Epithelial cell of esophagus (primary cell): ENCODE data around the gene TFEC.
A peak's percentile ranks its signal among the peaks of the same experiment; 100 is the strongest.

ENCODE experiments used
- DNase-seq: peaks from one replicate; pipeline ENCODE4 v3.0.0; 2010; ENCODE audit warnings: low read depth
- H3K4me3 ChIP-seq: 2 replicates; pipeline ENCODE4 v1.5.1; 2011; ENCODE audit warnings: mild to moderate bottlenecking, low read length, control low read depth
- TF ChIP-seq, protein P1 (sequence below): IDR thresholded peaks from 2 replicates; pipeline ENCODE4 v1.5.1; 2011; ENCODE audit warnings: low read depth, mild to moderate bottlenecking, low read length, control low read depth, inconsistent platforms; ENCODE audit not compliant: insufficient read depth; ENCODE audit errors: missing control alignments

TFEC gene

DNA sequence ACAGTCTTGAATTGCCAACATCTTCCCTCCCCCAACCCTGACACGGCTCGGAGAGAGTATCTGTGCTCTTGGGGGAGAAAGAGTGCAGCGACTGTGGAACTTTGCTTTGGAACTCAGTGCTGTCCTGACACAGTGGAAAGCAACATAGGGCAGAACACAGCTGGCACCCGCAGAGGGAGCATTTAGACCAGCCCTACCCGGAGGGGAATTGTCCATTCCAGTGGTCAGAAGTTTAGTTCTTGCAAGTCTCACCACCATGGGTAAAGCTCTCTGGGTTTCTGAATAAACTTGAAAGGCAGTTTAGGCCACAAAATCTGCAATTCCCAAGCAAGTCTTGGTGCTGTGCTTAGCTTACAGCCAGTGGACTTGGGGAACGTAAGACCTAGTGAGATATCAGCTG is 34.9 kb downstream of the TFEC start:
- no peak overlapping the region for H3K4me3 ChIP-seq
- DNase-seq = no peak
- TF ChIP-seq, protein P1, sequence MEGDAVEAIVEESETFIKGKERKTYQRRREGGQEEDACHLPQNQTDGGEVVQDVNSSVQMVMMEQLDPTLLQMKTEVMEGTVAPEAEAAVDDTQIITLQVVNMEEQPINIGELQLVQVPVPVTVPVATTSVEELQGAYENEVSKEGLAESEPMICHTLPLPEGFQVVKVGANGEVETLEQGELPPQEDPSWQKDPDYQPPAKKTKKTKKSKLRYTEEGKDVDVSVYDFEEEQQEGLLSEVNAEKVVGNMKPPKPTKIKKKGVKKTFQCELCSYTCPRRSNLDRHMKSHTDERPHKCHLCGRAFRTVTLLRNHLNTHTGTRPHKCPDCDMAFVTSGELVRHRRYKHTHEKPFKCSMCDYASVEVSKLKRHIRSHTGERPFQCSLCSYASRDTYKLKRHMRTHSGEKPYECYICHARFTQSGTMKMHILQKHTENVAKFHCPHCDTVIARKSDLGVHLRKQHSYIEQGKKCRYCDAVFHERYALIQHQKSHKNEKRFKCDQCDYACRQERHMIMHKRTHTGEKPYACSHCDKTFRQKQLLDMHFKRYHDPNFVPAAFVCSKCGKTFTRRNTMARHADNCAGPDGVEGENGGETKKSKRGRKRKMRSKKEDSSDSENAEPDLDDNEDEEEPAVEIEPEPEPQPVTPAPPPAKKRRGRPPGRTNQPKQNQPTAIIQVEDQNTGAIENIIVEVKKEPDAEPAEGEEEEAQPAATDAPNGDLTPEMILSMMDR = no peak

DNA sequence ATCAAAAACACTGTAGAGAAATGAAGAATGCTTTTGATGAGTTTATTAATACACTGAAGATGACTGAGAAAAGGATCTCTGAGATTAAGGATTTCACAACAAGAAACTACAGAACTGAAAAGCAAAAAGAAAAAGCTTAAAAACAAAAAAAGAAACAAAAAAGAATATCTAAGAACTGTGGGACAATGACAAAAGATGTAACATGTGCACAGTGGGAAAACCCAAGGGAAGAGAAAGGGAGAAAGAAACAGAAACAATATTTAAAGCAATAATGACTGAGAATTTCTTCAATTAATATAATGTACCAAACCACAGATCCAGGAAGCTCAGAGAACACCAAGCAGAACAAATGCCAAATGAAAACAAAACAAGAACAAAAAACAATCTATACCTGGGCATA is 42.2 kb downstream of the TFEC start:
- no peak for DNase-seq
- TF ChIP-seq, protein P1 = no peak
- no peak overlapping the region for H3K4me3 ChIP-seq

DNA sequence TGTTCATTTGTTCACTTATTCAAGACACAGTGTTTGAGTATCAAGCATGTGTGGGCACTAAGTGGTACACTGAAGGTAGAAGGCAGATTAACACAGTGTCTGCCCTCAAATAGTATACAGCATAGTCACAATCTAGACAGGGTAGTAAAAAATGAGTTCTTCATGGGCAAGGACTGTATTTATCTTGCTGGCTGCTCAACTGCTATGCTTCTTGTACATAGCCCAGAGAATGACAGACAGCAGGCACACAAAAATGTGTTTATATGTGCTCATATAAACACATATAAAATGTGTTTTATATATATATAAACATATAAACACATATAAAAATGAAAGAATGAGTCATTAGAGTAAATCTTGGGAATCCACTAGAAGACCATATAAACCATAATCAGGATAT is 43.1 kb downstream of the TFEC start:
- TF ChIP-seq, protein P1 = no peak
- no peak for DNase-seq
- no peak overlapping the region for H3K4me3 ChIP-seq

DNA sequence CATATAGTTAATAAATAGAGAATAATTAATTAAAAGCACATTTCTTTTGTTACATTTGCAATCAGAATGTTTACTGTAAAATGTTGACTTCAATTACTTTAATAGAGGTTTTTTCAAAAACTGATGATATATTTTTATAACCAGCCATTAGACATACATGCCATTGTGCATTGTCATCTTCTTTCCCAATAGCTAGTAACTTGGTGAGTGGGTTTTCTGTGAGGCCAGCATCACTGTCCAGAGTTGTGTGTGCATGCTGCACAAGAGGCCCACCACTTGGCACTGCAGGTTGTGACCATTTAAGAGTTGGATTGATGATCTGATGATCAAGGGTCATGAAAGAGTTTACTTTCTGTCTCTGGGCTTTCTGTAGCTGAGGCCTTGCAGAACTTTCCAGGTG is 46.5 kb downstream of the TFEC start:
- peak; percentile 14 for DNase-seq
- TF ChIP-seq, protein P1 = no peak

DNA sequence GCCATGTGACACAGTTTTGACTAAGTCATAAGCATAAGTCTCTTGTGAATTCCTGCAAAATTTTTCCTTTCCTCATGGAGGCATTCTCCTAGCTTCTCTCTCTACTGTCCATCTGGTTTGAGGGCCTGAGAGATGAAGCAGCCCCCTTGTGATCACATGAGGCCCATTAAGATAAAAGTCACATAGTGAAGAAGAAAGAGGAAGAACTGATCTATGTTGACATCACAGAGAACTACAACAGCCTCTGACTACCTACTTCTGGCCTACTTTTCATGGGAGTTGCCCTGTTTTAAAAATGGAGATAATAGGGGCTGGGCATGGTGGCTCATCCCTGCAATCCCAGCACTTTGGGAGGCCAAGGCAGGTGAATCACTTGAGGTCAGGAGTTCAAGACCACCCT is 50.4 kb downstream of the TFEC start:
- TF ChIP-seq, protein P1 = no peak
- no peak overlapping the region for H3K4me3 ChIP-seq
- DNase-seq = no peak

More for the DNA sequence above, 46.5 kb downstream of the TFEC start:
- no peak overlapping the region for H3K4me3 ChIP-seq

- DNase-seq = no peak
- TF ChIP-seq, protein P1 = no peak
- H3K4me3 ChIP-seq = no peak overlapping the region
Measured at GRCh38 chr7:115976651-115977050, 53.9 kb downstream of the TFEC start.

GRCh38 chr7:115975766-115976165 is 54.8 kb downstream of the TFEC start:
- TF ChIP-seq, protein P1 = no peak
- no peak for DNase-seq
- H3K4me3 ChIP-seq = no peak overlapping the region
